HL-60 (cell line): ENCODE measurements around the gene CUL1.

Experiments used
- DNase-seq, 2 experiments: peaks; one replicate each; pipeline ENCODE4 v3.0.0-alpha.2; 2010 to 2020; ENCODE audit warnings: low read depth in 1 of 2, low spot score in 1 of 2
- H3K27ac ChIP-seq: fragments of 250-450 bp; sonication (Bioruptor Pico); replicated peaks from 2 replicates; pipeline ENCODE4 v1.5.1; 2020; ENCODE audit warnings: mild to moderate bottlenecking, moderate library complexity
- H3K27me3 ChIP-seq: fragments of 250-450 bp; sonication (Bioruptor Pico); 2 replicates; pipeline ENCODE4 v1.5.1; 2021; ENCODE audit warnings: mild to moderate bottlenecking, moderate library complexity; ENCODE audit not compliant: insufficient read depth, poor library complexity, severe bottlenecking
- H3K4me3 ChIP-seq: replicated peaks from 2 replicates; pipeline ENCODE4 v1.5.1; 2011; ENCODE audit warnings: mild to moderate bottlenecking, control low read depth, low read length; ENCODE audit not compliant: insufficient read depth
- GABPA ChIP-seq: IDR thresholded peaks from 2 replicates; pipeline ENCODE4 v1.6.1; 2012; ENCODE audit warnings: low read depth
- POLR2AphosphoS5 ChIP-seq: IDR thresholded peaks from 2 replicates; pipeline ENCODE4 v1.6.1; 2012; ENCODE audit warnings: low read depth
- SPI1 ChIP-seq: IDR thresholded peaks from 2 replicates; pipeline ENCODE4 v1.6.1; 2012; ENCODE audit warnings: low read depth, mild to moderate bottlenecking, borderline replicate concordance
- TF ChIP-seq, protein P1 (sequence below): IDR thresholded peaks from 2 replicates; pipeline ENCODE4 v1.6.1; 2012; ENCODE audit warnings: low read depth; ENCODE audit not compliant: insufficient replicate concordance
- TF ChIP-seq, protein P2 (sequence below): IDR thresholded peaks from one replicate; pipeline ENCODE4 v1.5.1; 2011; ENCODE audit warnings: low read length, control low read depth, inconsistent platforms; ENCODE audit not compliant: insufficient read depth

Gene CUL1

DNA sequence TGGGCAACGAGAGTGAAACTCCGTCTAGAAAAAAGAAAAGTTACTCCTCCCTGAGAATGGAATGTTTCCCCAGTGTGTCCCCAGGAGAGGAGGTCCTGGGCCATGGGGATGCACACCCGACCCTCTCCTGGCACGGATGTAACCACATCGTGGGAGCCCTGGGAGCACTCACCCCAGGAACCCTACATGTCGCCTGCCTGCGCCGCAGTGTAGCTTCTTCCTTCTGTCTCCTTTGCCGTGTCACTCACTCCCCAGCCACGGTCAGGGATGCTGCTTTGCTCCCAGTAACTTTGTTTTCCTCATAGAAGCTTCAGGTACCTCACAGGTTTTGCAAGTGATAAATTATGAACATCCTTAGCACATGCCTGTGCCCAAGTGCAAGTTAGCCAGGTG lies 103.4 kb downstream of the CUL1 start:
- TF ChIP-seq GABPA (no peak), SPI1 (no peak), POLR2AphosphoS5 (no peak)
- TF ChIP-seq, protein P1, sequence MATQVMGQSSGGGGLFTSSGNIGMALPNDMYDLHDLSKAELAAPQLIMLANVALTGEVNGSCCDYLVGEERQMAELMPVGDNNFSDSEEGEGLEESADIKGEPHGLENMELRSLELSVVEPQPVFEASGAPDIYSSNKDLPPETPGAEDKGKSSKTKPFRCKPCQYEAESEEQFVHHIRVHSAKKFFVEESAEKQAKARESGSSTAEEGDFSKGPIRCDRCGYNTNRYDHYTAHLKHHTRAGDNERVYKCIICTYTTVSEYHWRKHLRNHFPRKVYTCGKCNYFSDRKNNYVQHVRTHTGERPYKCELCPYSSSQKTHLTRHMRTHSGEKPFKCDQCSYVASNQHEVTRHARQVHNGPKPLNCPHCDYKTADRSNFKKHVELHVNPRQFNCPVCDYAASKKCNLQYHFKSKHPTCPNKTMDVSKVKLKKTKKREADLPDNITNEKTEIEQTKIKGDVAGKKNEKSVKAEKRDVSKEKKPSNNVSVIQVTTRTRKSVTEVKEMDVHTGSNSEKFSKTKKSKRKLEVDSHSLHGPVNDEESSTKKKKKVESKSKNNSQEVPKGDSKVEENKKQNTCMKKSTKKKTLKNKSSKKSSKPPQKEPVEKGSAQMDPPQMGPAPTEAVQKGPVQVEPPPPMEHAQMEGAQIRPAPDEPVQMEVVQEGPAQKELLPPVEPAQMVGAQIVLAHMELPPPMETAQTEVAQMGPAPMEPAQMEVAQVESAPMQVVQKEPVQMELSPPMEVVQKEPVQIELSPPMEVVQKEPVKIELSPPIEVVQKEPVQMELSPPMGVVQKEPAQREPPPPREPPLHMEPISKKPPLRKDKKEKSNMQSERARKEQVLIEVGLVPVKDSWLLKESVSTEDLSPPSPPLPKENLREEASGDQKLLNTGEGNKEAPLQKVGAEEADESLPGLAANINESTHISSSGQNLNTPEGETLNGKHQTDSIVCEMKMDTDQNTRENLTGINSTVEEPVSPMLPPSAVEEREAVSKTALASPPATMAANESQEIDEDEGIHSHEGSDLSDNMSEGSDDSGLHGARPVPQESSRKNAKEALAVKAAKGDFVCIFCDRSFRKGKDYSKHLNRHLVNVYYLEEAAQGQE = no peak
- TF ChIP-seq, protein P2, sequence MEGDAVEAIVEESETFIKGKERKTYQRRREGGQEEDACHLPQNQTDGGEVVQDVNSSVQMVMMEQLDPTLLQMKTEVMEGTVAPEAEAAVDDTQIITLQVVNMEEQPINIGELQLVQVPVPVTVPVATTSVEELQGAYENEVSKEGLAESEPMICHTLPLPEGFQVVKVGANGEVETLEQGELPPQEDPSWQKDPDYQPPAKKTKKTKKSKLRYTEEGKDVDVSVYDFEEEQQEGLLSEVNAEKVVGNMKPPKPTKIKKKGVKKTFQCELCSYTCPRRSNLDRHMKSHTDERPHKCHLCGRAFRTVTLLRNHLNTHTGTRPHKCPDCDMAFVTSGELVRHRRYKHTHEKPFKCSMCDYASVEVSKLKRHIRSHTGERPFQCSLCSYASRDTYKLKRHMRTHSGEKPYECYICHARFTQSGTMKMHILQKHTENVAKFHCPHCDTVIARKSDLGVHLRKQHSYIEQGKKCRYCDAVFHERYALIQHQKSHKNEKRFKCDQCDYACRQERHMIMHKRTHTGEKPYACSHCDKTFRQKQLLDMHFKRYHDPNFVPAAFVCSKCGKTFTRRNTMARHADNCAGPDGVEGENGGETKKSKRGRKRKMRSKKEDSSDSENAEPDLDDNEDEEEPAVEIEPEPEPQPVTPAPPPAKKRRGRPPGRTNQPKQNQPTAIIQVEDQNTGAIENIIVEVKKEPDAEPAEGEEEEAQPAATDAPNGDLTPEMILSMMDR = no peak
- Histone ChIP-seq H3K27me3 (no peaks in the 10 kb centered on the region), H3K4me3 (no peak overlapping the region), H3K27ac (no peak overlapping the region)
- no peak for DNase-seq

DNA sequence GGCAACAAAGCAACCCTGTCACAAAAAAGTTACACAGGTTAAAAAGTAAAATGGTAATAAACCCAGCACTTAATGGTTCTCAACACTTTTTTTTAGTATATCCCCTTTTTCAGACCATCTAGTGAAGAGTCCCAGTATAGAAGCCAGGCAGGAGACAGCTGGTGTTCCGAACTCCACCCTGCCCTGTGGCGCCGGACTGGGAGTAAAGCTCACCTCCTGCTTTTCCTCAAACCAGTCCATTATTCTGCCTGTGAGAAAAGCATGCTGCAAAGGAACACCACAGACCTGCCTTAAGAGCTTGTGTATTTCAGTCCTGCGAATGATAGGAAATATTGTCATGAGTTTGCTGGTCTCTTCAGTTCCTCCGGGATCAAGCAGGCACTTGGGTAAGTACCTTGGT lies 104.4 kb downstream of the CUL1 start:
- DNase-seq = no peak
- TF ChIP-seq POLR2AphosphoS5 = no peak
- TF ChIP-seq, protein P2 = no peak
- no peak for TF ChIP-seq GABPA
- TF ChIP-seq, protein P1 = no peak
- TF ChIP-seq SPI1 = no peak
- Histone ChIP-seq H3K27me3 (no peaks in the 10 kb centered on the region), H3K27ac (no peak overlapping the region), H3K4me3 (no peak overlapping the region)

DNA sequence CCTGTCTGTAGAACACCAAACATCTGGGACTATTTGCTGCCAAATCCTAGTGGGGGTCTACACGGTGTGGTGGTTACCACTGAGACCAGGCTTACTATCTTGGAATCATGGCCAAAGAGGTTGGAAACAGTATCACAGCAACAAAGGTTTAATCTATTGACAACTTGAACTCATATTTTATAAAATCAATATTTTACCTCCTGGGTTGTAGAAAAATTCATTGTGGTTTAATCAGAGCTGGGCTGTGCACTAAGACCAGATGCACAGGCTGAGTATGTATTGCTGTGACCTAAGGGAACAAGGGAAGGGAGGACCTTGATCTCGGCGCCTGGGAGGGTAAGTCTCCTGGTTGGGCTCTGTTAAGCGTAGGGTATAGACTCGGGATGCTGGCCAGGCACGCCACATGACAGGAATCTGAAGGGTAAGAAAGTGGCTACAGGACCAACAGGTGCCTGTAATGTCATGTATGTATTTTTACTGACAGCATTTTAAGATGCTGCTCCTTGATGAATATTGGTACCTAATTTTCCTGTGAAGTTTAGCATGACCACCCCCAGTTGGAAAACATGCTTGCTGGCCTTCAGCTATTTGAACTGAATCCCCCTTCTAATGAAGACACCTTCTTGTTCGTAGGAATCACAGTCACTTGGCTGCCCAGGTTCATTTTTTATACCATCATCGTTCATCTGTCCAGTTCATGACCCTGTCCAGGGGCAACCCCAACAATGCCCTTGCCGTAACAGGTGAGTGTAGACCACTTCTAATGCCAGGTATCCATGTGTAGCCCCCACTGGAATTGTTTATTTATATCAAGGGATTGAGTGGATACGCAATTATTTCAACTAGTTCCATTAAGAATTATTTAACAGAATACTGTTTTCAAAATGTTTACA lies 105.9 kb downstream of the CUL1 start:
- Histone ChIP-seq H3K27me3 (no peaks in the 10 kb centered on the region), H3K27ac (no peak overlapping the region), H3K4me3 (no peak overlapping the region)
- no peak for DNase-seq
- TF ChIP-seq, protein P1 = no peak
- peak; percentile 15 for TF ChIP-seq POLR2AphosphoS5
